OCI-LY1 (cell line): ENCODE data around the gene KRTAP5-3.
"Not testable (repeated sequence)": the region's sequence is repeated elsewhere in the genome, so short reads cannot be mapped to it uniquely, and the experiment has no call there.

Source experiments
- H2AFZ ChIP-seq: fragments of 200-600 bp; sonication (generic), shearing (Covaris generic); 2 replicates; pipeline ENCODE4 v1.6.0; 2014; ENCODE audit warnings: antibody characterized with exemption, mild to moderate bottlenecking, low read length
- H3F3A ChIP-seq: fragments of 200-600 bp; sonication (generic), shearing (Covaris generic); 2 replicates; pipeline ENCODE4 v1.6.0; 2014; ENCODE audit warnings: mild to moderate bottlenecking, antibody characterized with exemption, low read length, moderate library complexity; ENCODE audit not compliant: insufficient read depth
- H3K27ac ChIP-seq: fragments of 200-600 bp; sonication (generic); 2 replicates; pipeline ENCODE4 v1.5.1; 2014; ENCODE audit warnings: low read length, mixed run types, mild to moderate bottlenecking, low read depth; ENCODE audit not compliant: poor library complexity, severe bottlenecking
- H3K27me3 ChIP-seq: fragments of 200-600 bp; sonication (generic); 2 replicates; pipeline ENCODE4 v1.6.0; 2014; ENCODE audit warnings: antibody characterized with exemption, mild to moderate bottlenecking, low read length, moderate library complexity; ENCODE audit not compliant: insufficient read depth
- H3K36me3 ChIP-seq: fragments of 200-600 bp; sonication (generic); 2 replicates; pipeline ENCODE4 v1.6.1; 2014; ENCODE audit warnings: mild to moderate bottlenecking, antibody characterized with exemption, low read length, moderate library complexity, mixed read lengths; ENCODE audit not compliant: insufficient read depth
- H3K4me1 ChIP-seq: fragments of 200-600 bp; sonication (generic); 2 replicates; pipeline ENCODE4 v1.5.1; 2014; ENCODE audit warnings: mild to moderate bottlenecking, low read length, moderate library complexity; ENCODE audit not compliant: insufficient read depth, severe bottlenecking
- H3K4me2 ChIP-seq: fragments of 200-600 bp; sonication (generic), shearing (Covaris generic); 2 replicates; pipeline ENCODE4 v1.6.1; 2014; ENCODE audit warnings: low read length
- H3K4me3 ChIP-seq: fragments of 200-600 bp; sonication (generic); 2 replicates; pipeline ENCODE4 v1.5.1; 2014; ENCODE audit warnings: low read length, low read depth, mild to moderate bottlenecking, mixed read lengths; ENCODE audit not compliant: poor library complexity, severe bottlenecking
- H3K79me2 ChIP-seq: fragments of 200-600 bp; shearing (Covaris generic); 2 replicates; pipeline ENCODE4 v1.6.1; 2016; ENCODE audit warnings: mixed run types, low read length, mixed read lengths; ENCODE audit not compliant: insufficient read depth
- H3K9ac ChIP-seq: fragments of 200-600 bp; sonication (generic), shearing (Covaris generic); 2 replicates; pipeline ENCODE4 v1.6.1; 2014; ENCODE audit warnings: mild to moderate bottlenecking, low read length, mixed read lengths
- H3K9me2 ChIP-seq: fragments of 200-600 bp; sonication (generic), shearing (Covaris generic); 2 replicates; pipeline ENCODE4 v1.6.1; 2014; ENCODE audit warnings: low read depth, mild to moderate bottlenecking, low read length, mixed read lengths
- H3K9me3 ChIP-seq: fragments of 200-600 bp; shearing (Covaris generic); 2 replicates; pipeline ENCODE4 v1.6.1; 2014; ENCODE audit warnings: low read length, mixed read lengths
- H4K20me1 ChIP-seq: fragments of 200-600 bp; sonication (generic), shearing (Covaris generic); 2 replicates; pipeline ENCODE4 v1.6.0; 2016; ENCODE audit warnings: mild to moderate bottlenecking, low read length; ENCODE audit not compliant: insufficient read depth
- CTCF ChIP-seq: fragments of 200-600 bp; sonication (generic), shearing (Covaris generic); IDR thresholded peaks from 2 replicates; pipeline ENCODE4 v1.5.1; 2017; ENCODE audit warnings: mild to moderate bottlenecking, antibody characterized with exemption, low read length, moderate library complexity, mixed read lengths
- EZH2 ChIP-seq: fragments of 200-600 bp; sonication (generic), shearing (Covaris generic); IDR thresholded peaks from 2 replicates; pipeline ENCODE4 v1.8.0; 2017; ENCODE audit warnings: borderline replicate concordance, mixed run types, mild to moderate bottlenecking, antibody characterized with exemption, low read length, moderate library complexity, mixed read lengths

The KRTAP5-3 gene

GRCh38 chr11:1581976-1582375, 26.3 kb downstream of the KRTAP5-3 start:
- no peaks in the 10 kb centered on the region for H3K9me2 ChIP-seq
- TF ChIP-seq EZH2 = no peak
- TF ChIP-seq CTCF = no peak

GRCh38 chr11:1576825-1577224, 31.4 kb downstream of the KRTAP5-3 start:
- H4K20me1 ChIP-seq = no peaks in the 10 kb centered on the region
- H3K79me2 ChIP-seq = no peaks in the 10 kb centered on the region
- H3K27me3 ChIP-seq = no peaks in the 10 kb centered on the region; the same call in 1 of the 2 replicates
- TF ChIP-seq EZH2 = no peak
- no peak for TF ChIP-seq CTCF
- H3K9me3 ChIP-seq = no peaks in the 10 kb centered on the region
- H2AFZ ChIP-seq = no peak overlapping the region
- no peaks in the 10 kb centered on the region for H3F3A ChIP-seq
- H3K4me3 ChIP-seq = no peak overlapping the region
- H3K4me2 ChIP-seq = no peak overlapping the region
- no peaks in the 10 kb centered on the region for H3K36me3 ChIP-seq
- H3K9ac ChIP-seq = no peak overlapping the region
- no peak overlapping the region for H3K27ac ChIP-seq
- H3K4me1 ChIP-seq = peaks cover 8% of the 10 kb centered on the region
- H3K9me2 ChIP-seq = no peaks in the 10 kb centered on the region

More at GRCh38 chr11:1581976-1582375, 26.3 kb downstream of the KRTAP5-3 start:
- no peaks in the 10 kb centered on the region for H3K79me2 ChIP-seq
- no peak overlapping the region for H3K27ac ChIP-seq
- no peaks in the 10 kb centered on the region for H3K4me1 ChIP-seq
- no peaks in the 10 kb centered on the region for H3K36me3 ChIP-seq
- H2AFZ ChIP-seq = no peak overlapping the region
- no peaks in the 10 kb centered on the region for H3K9me3 ChIP-seq
- no peak overlapping the region for H3K4me2 ChIP-seq
- no peaks in the 10 kb centered on the region for H3F3A ChIP-seq
- H3K4me3 ChIP-seq = no peak overlapping the region
- no peaks in the 10 kb centered on the region for H4K20me1 ChIP-seq
- H3K27me3 ChIP-seq = no peaks in the 10 kb centered on the region; the same call in 1 of the 2 replicates
- no peak overlapping the region for H3K9ac ChIP-seq

GRCh38 chr11:1575756-1576155, 32.5 kb downstream of the KRTAP5-3 start:
- not testable (repeated sequence) for H3K9me2 ChIP-seq, H3K27ac ChIP-seq, H3K79me2 ChIP-seq, H3K9ac ChIP-seq, H3K9me3 ChIP-seq, H4K20me1 ChIP-seq, H3K27me3 ChIP-seq, H3F3A ChIP-seq, H2AFZ ChIP-seq, H3K4me2 ChIP-seq, H3K36me3 ChIP-seq, H3K4me1 ChIP-seq, H3K4me3 ChIP-seq

- Histone ChIP-seq H3K36me3 (no peaks in the 10 kb centered on the region), H3K4me1 (peaks cover 8% of the 10 kb centered on the region), H3K79me2 (no peaks in the 10 kb centered on the region), H3K9ac (no peak overlapping the region), H3F3A (no peaks in the 10 kb centered on the region), H3K27me3 (no peaks in the 10 kb centered on the region; the same call in 1 of the 2 replicates), H3K27ac (no peak overlapping the region), H4K20me1 (no peaks in the 10 kb centered on the region), H3K4me2 (no peak overlapping the region), H3K4me3 (no peak overlapping the region), H3K9me2 (no peaks in the 10 kb centered on the region), H3K9me3 (no peaks in the 10 kb centered on the region), H2AFZ (no peak overlapping the region)
- no peak for TF ChIP-seq CTCF
- TF ChIP-seq EZH2 = no peak
Measured at GRCh38 chr11:1574933-1575242, 33.4 kb downstream of the KRTAP5-3 start.
